BJ (cell line): Measurements from ENCODE around the gene CHI3L1. TPM values are rescaled to one million over a fixed set of nuclear protein-coding genes. Genes with fewer than 3 reads are reported as not detected.

Experiments
- CTCF ChIA-PET: fragments of 350-600 bp; formaldehyde crosslinking; extraction: SDS; loops from one replicate; lab custom pipeline; 2021; ENCODE audit warnings: antibody characterized with exemption, inconsistent platforms; lab: Yijun Ruan, JAX
- POLR2A ChIA-PET: fragments of 300-600 bp; sonication (Branson Sonifier 250); formaldehyde crosslinking; extraction: SDS; loops from one replicate; lab custom pipeline; 2021; ENCODE audit warnings: antibody characterized with exemption; lab: Charles Lee
- DNase-seq: peaks from one replicate; pipeline ENCODE4 v3.0.0-alpha.2; 2011; ENCODE audit warnings: low read depth
- H3K27me3 ChIP-seq: 2 replicates; pipeline ENCODE4 v1.6.0; 2011; ENCODE audit warnings: low read length; ENCODE audit not compliant: control insufficient read depth, insufficient read depth
- H3K36me3 ChIP-seq: 2 replicates; pipeline ENCODE4 v1.5.1; 2011; ENCODE audit warnings: low read length; ENCODE audit not compliant: control insufficient read depth, insufficient read depth
- H3K4me3 ChIP-seq: 2 replicates; pipeline ENCODE4 v1.5.1; 2011; ENCODE audit warnings: low read depth, mild to moderate bottlenecking, control low read depth, low read length
- CTCF ChIP-seq: IDR thresholded peaks from 2 replicates; pipeline ENCODE4 v1.5.1; 2011; ENCODE audit warnings: low read depth, mild to moderate bottlenecking, control low read depth, inconsistent platforms, low read length, moderate library complexity; ENCODE audit not compliant: insufficient read depth
- polyA plus RNA-seq: library from polyadenylated mRNA; depleted of rRNA; stranded (reverse); fragments of >200 nt; gene quantifications from 2 replicates; pipeline ENCODE4 v1.2.3, GENCODE V29; 2011

The CHI3L1 gene
- polyA plus RNA-seq, 1 experiment = 0.20 TPM

- CTCF ChIA-PET = interaction anchor here (1.3 to 13.0 kb wide), 20 partner anchors 9 to 185 kb away, joined by 3 to 282 read pairs (median 20); partner anchors contain the start of genes ADORA1 and MYBPH
- TF ChIP-seq CTCF = no peak
- H3K36me3 ChIP-seq = no peaks in the 10 kb centered on the region
- H3K4me3 ChIP-seq = no peak overlapping the region
- no peak for DNase-seq
- POLR2A ChIA-PET = no interaction called here
- H3K27me3 ChIP-seq = peaks cover 7% of the 10 kb centered on the region; the same call in 1 of the 2 replicates
Observed at GRCh38 chr1:203214871-203215270, 28.4 kb upstream of the CHI3L1 start.

GRCh38 chr1:203213126-203213525 is 26.6 kb upstream of the CHI3L1 start:
- Histone ChIP-seq H3K36me3 (no peaks in the 10 kb centered on the region), H3K4me3 (no peak overlapping the region), H3K27me3 (peaks cover 5% of the 10 kb centered on the region; the same call in 1 of the 2 replicates)
- TF ChIP-seq CTCF = no peak
- ChIA-PET POLR2A (no interaction called here), CTCF (interaction anchor here (1.3 to 13.0 kb wide), 7 partner anchors 7 to 171 kb away, joined by 3 to 282 read pairs (median 67); partner anchors contain the start of genes ADORA1 and MYBPH)
- DNase-seq = no peak

- TF ChIP-seq CTCF = no peak
- Histone ChIP-seq H3K27me3 (0 out of 2 replicates have a peak, but pooled peaks cover under 1% of the 10 kb centered on the region), H3K36me3 (no peaks in the 10 kb centered on the region), H3K4me3 (no peak overlapping the region)
- ChIA-PET CTCF (interaction anchor here (0.5 to 13.0 kb wide), 8 partner anchors 9 to 169 kb away, joined by 3 to 282 read pairs (median 4); no protein-coding TSS in a partner anchor), POLR2A (no interaction called here)
- no peak for DNase-seq
Observed at GRCh38 chr1:203211812-203212211, 25.3 kb upstream of the CHI3L1 start.

GRCh38 chr1:203210988-203211387 is 24.5 kb upstream of the CHI3L1 start:
- H3K27me3 ChIP-seq = no peaks in the 10 kb centered on the region
- POLR2A ChIA-PET = no interaction called here
- H3K36me3 ChIP-seq = no peaks in the 10 kb centered on the region
- H3K4me3 ChIP-seq = no peak overlapping the region
- CTCF ChIA-PET = interaction anchor here (0.7 to 13.0 kb wide), 6 partner anchors 35 to 168 kb away, joined by 3 to 282 read pairs (median 10); no protein-coding TSS in a partner anchor
- TF ChIP-seq CTCF = no peak
- no peak for DNase-seq

GRCh38 chr1:203210350-203210749 is 23.8 kb upstream of the CHI3L1 start:
- ChIA-PET POLR2A (no interaction called here), CTCF (interaction anchor here (1.3 to 13.0 kb wide), 5 partner anchors 38 to 168 kb away, joined by 3 to 282 read pairs (median 15); no protein-coding TSS in a partner anchor)
- DNase-seq = no peak
- H3K4me3 ChIP-seq = no peak overlapping the region
- no peak for TF ChIP-seq CTCF
- H3K27me3 ChIP-seq = no peaks in the 10 kb centered on the region
- no peaks in the 10 kb centered on the region for H3K36me3 ChIP-seq
